HG03108 (cell line): ENCODE data around the gene SPACA4.
"Not testable (repeated sequence)": the region's sequence is repeated elsewhere in the genome, so short reads cannot be mapped to it uniquely, and the experiment has no call there.

ENCODE experiments used
- ATAC-seq: cut with Tn5 transposase; IDR thresholded peaks from one replicate; pipeline ENCODE4 v1.9.1; 2021; ENCODE audit warnings: moderate library complexity; ENCODE audit not compliant: unreplicated experiment

The SPACA4 gene

GRCh38 chr19:48618278-48618915, 11.9 kb downstream of the SPACA4 start:
- no peak for ATAC-seq

- ATAC-seq = peak; percentile 77
These were observed 12.6 kb downstream of the SPACA4 start, which contains the start of the genes RPL18 and SPHK2 for GRCh38 chr19:48618916-48619691. Gene RPL18, minus strand, starts transcription at chr19:48619178. Its CDS starts 35 bp downstream, at chr19:48619143. Gene SPHK2, plus strand, starts transcription at chr19:48619506. Its CDS starts 1,009 bp downstream, at chr19:48620515.

GRCh38 chr19:48619692-48620585, 13.4 kb downstream of the SPACA4 start:
- no peak for ATAC-seq

GRCh38 chr19:48623556-48624066, 17.1 kb downstream of the SPACA4 start:
- ATAC-seq = no peak

GRCh38 chr19:48624067-48624594, 17.6 kb downstream of the SPACA4 start:
- ATAC-seq = peak; percentile 65

GRCh38 chr19:48624791-48625723, 18.5 kb downstream of the SPACA4 start:
- no peak for ATAC-seq

- ATAC-seq = no peak
These were observed 19.4 kb downstream of the SPACA4 start for GRCh38 chr19:48625891-48626327.

GRCh38 chr19:48627201-48627864, 20.8 kb downstream of the SPACA4 start:
- no peak for ATAC-seq

GRCh38 chr19:48627865-48628314, 21.3 kb downstream of the SPACA4 start:
- ATAC-seq = no peak

GRCh38 chr19:48628486-48629296, 22.1 kb downstream of the SPACA4 start:
- ATAC-seq = no peak

- no peak for ATAC-seq
These were observed 22.7 kb downstream of the SPACA4 start for GRCh38 chr19:48629297-48629598.

- ATAC-seq = no peak
These were observed 23.2 kb downstream of the SPACA4 start for GRCh38 chr19:48629599-48630295.

- ATAC-seq = no peak
These were observed 23.9 kb downstream of the SPACA4 start for GRCh38 chr19:48630296-48631063.

- ATAC-seq = no peak
These were observed 24.7 kb downstream of the SPACA4 start for GRCh38 chr19:48631225-48631624.

- ATAC-seq = not testable (repeated sequence)
These were observed 25.7 kb downstream of the SPACA4 start for GRCh38 chr19:48632286-48632685.

GRCh38 chr19:48632692-48633147, 26.2 kb downstream of the SPACA4 start:
- ATAC-seq = no peak
